GM10266 (cell line): ENCODE measurements around the gene ASH1L.
A peak's percentile ranks its signal among the peaks of the same experiment; 100 is the strongest.

Source experiments
- DNase-seq: peaks from one replicate; pipeline ENCODE4 v3.0.0; 2012; ENCODE audit errors: extremely low spot score
- TF ChIP-seq, protein P1 (sequence below): IDR thresholded peaks from 2 replicates; pipeline ENCODE4 v1.5.1; 2012; ENCODE audit warnings: mild to moderate bottlenecking, low read depth; ENCODE audit not compliant: control insufficient read depth, insufficient read depth; ENCODE audit errors: missing control alignments

The ASH1L gene

DNA sequence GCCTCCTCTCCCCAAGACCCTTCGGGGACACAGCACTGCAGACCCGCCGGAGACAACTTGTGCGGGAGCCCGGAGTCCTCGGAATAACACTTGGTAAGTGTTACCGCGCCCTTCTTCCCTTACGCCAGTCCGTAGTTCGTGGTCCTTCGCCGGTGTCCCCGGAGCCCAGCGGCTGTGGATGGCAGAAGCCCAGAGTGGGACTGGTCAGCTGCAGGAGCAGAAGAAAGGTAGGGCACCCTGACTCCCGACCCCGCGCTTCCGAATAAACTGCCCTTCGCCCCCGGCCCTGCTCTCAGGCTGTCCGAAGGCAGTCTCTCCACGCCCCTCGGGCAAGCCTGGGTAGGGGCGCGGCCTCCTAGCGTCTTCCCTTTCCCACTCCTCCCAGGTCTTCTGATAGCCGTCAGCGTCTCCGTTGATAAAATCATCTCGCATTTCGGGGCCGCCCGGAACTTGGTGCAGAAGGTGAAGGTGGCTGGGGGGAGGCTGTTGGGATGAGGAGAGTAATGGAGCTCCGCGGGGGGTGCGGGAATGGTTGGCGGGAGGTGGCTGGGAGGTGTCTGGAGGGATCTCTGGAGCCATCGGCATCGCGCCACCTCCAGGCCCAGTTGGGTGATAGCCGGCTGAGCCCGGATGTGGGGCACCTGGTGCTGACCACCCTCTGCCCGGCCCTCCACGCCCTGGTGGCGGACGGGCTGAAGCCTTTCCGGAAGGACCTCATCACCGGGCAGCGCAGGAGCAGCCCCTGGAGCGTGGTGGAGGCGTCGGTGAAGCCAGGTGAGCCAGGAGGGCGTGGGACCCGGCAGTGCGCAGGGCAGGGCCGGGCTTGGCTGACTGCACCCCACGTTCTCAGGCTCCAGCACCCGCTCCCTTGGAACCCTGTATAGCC is 237.6 kb downstream of the ASH1L start:
- peak; percentile 46 for DNase-seq
- TF ChIP-seq, protein P1, sequence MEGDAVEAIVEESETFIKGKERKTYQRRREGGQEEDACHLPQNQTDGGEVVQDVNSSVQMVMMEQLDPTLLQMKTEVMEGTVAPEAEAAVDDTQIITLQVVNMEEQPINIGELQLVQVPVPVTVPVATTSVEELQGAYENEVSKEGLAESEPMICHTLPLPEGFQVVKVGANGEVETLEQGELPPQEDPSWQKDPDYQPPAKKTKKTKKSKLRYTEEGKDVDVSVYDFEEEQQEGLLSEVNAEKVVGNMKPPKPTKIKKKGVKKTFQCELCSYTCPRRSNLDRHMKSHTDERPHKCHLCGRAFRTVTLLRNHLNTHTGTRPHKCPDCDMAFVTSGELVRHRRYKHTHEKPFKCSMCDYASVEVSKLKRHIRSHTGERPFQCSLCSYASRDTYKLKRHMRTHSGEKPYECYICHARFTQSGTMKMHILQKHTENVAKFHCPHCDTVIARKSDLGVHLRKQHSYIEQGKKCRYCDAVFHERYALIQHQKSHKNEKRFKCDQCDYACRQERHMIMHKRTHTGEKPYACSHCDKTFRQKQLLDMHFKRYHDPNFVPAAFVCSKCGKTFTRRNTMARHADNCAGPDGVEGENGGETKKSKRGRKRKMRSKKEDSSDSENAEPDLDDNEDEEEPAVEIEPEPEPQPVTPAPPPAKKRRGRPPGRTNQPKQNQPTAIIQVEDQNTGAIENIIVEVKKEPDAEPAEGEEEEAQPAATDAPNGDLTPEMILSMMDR, result peak; percentile 38

DNA sequence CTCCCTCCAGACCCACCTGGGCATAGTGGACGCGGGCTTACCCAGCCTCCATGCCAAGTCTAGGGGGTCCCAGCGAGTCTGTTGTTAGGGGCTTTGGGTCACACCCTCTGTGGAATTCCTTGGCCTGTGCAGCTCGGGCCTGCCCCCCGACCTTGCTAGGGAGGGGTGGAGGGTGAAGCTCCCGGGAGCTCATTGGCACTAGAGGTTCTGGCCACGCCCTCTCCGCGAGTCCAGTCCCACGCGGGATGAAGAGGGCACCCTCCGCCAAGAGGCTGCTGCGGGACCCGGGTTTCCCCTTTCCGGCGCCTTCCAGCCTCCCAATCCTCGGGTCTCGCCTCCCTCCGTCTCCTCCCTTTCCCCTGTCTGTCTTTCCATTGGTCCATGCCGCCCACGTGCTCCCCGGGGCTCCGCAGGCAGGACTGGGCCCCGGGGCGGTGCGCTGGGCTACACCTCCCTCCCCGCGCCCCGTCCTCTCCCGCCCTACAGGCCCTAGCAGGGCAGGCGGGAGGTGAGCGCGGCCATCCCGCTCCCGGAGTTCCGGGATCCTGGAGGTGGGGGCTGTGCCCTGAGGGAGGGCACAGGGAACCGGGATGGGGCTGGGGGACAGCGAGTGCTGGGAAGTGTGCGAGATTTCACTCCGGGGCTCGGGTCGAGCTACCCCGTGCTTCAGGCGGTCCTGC is 238.4 kb downstream of the ASH1L start:
- TF ChIP-seq, protein P1, result no peak
- DNase-seq, result peak; percentile 97

DNA sequence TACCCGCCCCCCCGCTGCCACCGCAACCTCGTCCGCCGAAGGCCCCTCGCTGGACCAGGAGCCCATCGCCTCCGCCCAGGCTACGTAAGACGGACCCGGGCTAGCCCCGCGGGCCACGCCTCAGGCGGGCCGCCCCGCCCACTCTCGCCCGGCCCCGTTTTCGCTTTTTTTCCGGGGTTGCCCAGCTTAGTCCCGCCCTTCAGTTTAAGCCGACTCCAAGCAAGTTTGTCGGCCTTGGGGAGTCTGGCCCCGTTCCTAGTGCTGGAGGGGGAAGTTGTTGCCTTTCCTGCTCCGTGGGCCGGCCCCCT is 238.9 kb downstream of the ASH1L start:
- TF ChIP-seq, protein P1, result no peak
- peak; percentile 91 for DNase-seq

DNA sequence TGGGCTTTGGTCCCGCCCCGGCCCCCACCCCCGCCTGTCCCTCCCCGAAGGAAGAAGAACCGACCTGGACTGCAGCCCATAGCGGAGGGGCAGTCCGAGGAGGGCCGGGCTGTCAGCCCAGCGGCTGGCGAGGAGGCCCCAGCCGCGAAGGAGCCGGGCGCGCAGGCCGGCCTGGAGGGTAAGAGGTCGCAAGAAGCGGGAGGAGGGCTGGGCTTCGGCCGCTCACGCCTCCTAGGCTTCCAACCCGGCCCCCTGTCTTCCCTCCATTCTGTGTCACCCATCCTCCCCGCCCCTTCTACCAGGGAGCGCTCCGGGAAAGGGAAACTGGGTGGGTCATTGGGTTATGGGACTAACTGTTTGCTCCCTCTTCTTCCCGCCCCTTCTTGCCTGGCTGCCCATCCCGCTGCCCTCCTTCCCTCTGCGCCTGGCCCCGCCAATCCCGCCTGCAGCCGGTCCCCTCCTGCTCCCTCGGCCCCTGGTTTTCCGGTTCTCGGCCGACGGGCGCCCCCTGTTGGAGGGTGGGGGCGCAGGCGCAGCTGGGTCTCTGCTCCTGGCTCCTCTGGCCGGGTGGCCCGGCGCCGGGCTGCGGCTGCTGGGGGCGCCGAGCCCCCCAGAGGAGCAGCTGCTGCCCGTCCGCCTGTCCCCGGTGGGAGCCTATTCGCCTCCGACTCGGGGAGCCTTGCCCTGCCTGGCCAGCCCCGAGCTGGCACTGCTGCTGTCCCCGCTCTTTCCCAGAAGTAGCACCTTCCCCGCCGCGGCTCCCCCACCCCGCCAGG is 239.5 kb downstream of the ASH1L start:
- TF ChIP-seq, protein P1, result peak; percentile 97

DNA sequence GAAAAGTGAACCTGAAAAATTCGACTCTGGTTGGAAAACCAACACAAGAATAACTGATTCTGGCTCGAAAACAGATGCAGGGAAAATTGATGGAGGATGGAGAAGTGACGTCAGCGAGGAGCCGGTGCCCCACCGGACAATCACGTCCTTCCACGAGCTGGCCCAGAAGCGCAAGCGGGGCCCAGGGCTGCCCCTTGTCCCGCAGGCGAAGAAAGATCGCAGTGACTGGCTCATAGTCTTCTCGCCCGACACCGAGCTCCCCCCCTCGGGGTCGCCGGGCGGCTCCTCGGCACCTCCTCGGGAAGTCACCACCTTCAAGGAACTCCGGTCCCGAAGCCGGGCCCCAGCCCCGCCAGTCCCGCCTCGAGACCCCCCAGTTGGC is 240.0 kb downstream of the ASH1L start:
- no peak for DNase-seq
- TF ChIP-seq, protein P1, result no peak

More for the DNA sequence above, 239.5 kb downstream of the ASH1L start:
- DNase-seq, result peak; percentile 90

DNA sequence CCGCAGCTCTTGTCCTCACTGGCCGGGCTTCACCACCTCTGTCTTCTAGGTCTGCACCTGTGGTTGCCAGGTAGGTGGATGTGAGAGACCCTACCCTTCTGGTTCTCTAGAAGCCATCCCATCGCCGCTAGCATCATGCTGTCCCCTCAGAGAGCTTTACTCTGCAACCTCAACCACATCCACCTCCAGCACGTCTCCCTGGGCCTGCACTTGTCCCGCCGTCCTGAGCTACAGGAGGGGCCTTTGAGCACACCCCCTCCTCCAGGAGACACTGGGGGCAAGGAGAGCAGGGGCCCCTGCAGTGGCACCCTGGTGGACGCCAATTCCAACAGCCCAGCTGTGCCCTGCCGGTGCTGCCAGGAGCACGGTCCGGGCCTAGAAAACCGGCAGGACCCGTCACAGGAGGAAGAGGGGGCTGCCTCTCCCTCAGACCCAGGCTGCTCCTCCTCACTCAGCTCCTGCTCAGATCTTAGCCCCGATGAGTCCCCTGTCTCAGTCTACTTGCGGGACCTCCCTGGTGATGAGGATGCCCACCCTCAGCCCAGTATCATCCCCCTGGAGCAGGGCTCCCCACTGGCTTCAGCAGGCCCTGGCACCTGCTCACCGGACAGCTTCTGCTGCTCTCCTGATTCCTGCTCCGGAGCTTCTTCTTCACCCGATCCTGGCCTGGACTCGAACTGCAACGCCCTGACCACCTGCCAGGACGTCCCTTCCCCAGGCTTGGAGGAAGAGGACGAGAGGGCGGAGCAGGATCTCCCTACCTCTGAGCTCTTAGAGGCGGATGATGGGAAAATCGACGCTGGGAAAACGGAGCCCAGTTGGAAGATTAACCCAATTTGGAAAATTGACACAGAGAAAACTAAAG is 240.7 kb downstream of the ASH1L start:
- TF ChIP-seq, protein P1, result no peak
- no peak for DNase-seq
